Measurements from ENCODE around the gene EXOC7.

The EXOC7 gene

GRCh38 chr17:76138896-76139752, 35.5 kb upstream of the EXOC7 start:
- no peak for DNase-seq (ENCODE audit: low spot score)

GRCh38 chr17:76138234-76138895, 34.8 kb upstream of the EXOC7 start:
- peak; percentile 98 for DNase-seq (ENCODE audit: low spot score)

- no peak for DNase-seq (ENCODE audit: low spot score)
These were observed 34.0 kb upstream of the EXOC7 start for GRCh38 chr17:76137351-76138233.

- no peak for DNase-seq (ENCODE audit: low spot score)
These were observed 33.4 kb upstream of the EXOC7 start for GRCh38 chr17:76137001-76137350.

GRCh38 chr17:76136276-76137000, 32.9 kb upstream of the EXOC7 start:
- no peak for DNase-seq (ENCODE audit: low spot score)

- DNase-seq (ENCODE audit: low spot score), result no peak
These were observed 32.2 kb upstream of the EXOC7 start for GRCh38 chr17:76135810-76136188.

GRCh38 chr17:76134911-76135809, 31.6 kb upstream of the EXOC7 start:
- DNase-seq (ENCODE audit: low spot score), result no peak

GRCh38 chr17:76132574-76133338, 29.2 kb upstream of the EXOC7 start:
- DNase-seq (ENCODE audit: low spot score), result peak; percentile 67

- DNase-seq (ENCODE audit: low spot score), result peak; percentile 11
These were observed 28.3 kb upstream of the EXOC7 start for GRCh38 chr17:76131692-76132573.

- peak; percentile 5 for DNase-seq (ENCODE audit: low spot score)
These were observed 27.6 kb upstream of the EXOC7 start for GRCh38 chr17:76131051-76131691.

GRCh38 chr17:76130473-76130872, 26.9 kb upstream of the EXOC7 start:
- peak; percentile 4 for DNase-seq (ENCODE audit: low spot score)

- no peak for DNase-seq (ENCODE audit: low spot score)
These were observed 22.3 kb upstream of the EXOC7 start for GRCh38 chr17:76125922-76126321.

- no peak for DNase-seq (ENCODE audit: low spot score)
These were observed 21.7 kb upstream of the EXOC7 start for GRCh38 chr17:76125391-76125675.

- no peak for DNase-seq (ENCODE audit: low spot score)
These were observed 21.2 kb upstream of the EXOC7 start for GRCh38 chr17:76124582-76125390.

GRCh38 chr17:76123749-76124581, 20.4 kb upstream of the EXOC7 start:
- DNase-seq (ENCODE audit: low spot score), result peak; percentile 7

- no peak for DNase-seq (ENCODE audit: low spot score)
These were observed 19.6 kb upstream of the EXOC7 start for GRCh38 chr17:76123191-76123499.

Measured in HuH-7.5 (cell line).